ENCODE measurements around the gene S100P. TPM values are rescaled to one million over a fixed set of nuclear protein-coding genes. Genes with fewer than 3 reads are reported as not detected.

S100P gene
- total RNA-seq, 1 experiment from 2014 or later = 365 TPM

GRCh38 chr4:6727943-6728250, 34.2 kb downstream of the S100P start:
- Mint-ChIP-seq H3K4me1 (ENCODE audit: low read depth, unreplicated experiment) (no peaks in the 10 kb centered on the region), H3K36me3 (ENCODE audit: insufficient read depth, unreplicated experiment) (peaks cover 5% of the 10 kb centered on the region), H3K27ac (ENCODE audit: unreplicated experiment) (no peak overlapping the region), H3K9me3 (ENCODE audit: low read depth, unreplicated experiment) (no peaks in the 10 kb centered on the region), H3K4me3 (ENCODE audit: low read depth, unreplicated experiment) (no peak overlapping the region), H3K27me3 (ENCODE audit: unreplicated experiment) (no peaks in the 10 kb centered on the region)
- intact Hi-C loops (cut with micrococcal nuclease; ENCODE audit: unreplicated experiment) = loop anchor here (10.0 kb wide), 1 partner anchor 77 kb away; no protein-coding TSS in a partner anchor
- no TSS peak for BruUV-seq (replicated peaks)
- TF ChIP-seq CTCF (IDR thresholded peaks at IDR 0.05; ENCODE audit: unreplicated experiment) = no peak
- CTCF ChIA-PET = no interaction called here
- DNase-seq = no peak

- peaks cover 5% of the 10 kb centered on the region for H3K36me3 Mint-ChIP-seq (ENCODE audit: insufficient read depth, unreplicated experiment)
- no TSS peak for BruUV-seq (replicated peaks)
- no peak for DNase-seq
- no peaks in the 10 kb centered on the region for H3K4me1 Mint-ChIP-seq (ENCODE audit: low read depth, unreplicated experiment)
- intact Hi-C loops (cut with micrococcal nuclease; ENCODE audit: unreplicated experiment) = loop anchor here (10.0 kb wide), 1 partner anchor 76 kb away; no protein-coding TSS in a partner anchor
- CTCF ChIA-PET = no interaction called here
- H3K9me3 Mint-ChIP-seq (ENCODE audit: low read depth, unreplicated experiment) = no peaks in the 10 kb centered on the region
- no peak overlapping the region for H3K27ac Mint-ChIP-seq (ENCODE audit: unreplicated experiment)
- H3K27me3 Mint-ChIP-seq (ENCODE audit: unreplicated experiment) = no peaks in the 10 kb centered on the region
- H3K4me3 Mint-ChIP-seq (ENCODE audit: low read depth, unreplicated experiment) = no peak overlapping the region
- no peak for TF ChIP-seq CTCF (IDR thresholded peaks at IDR 0.05; ENCODE audit: unreplicated experiment)
Observed at GRCh38 chr4:6728320-6729029, 34.8 kb downstream of the S100P start.

GRCh38 chr4:6730603-6731317, 37.1 kb downstream of the S100P start:
- intact Hi-C loops (cut with micrococcal nuclease; ENCODE audit: unreplicated experiment) = no loop called here
- CTCF ChIA-PET = no interaction called here
- Mint-ChIP-seq H3K4me1 (ENCODE audit: low read depth, unreplicated experiment) (no peaks in the 10 kb centered on the region), H3K4me3 (ENCODE audit: low read depth, unreplicated experiment) (no peak overlapping the region), H3K27me3 (ENCODE audit: unreplicated experiment) (no peaks in the 10 kb centered on the region), H3K27ac (ENCODE audit: unreplicated experiment) (no peak overlapping the region), H3K36me3 (ENCODE audit: insufficient read depth, unreplicated experiment) (peaks cover 5% of the 10 kb centered on the region), H3K9me3 (ENCODE audit: low read depth, unreplicated experiment) (no peaks in the 10 kb centered on the region)
- no peak for TF ChIP-seq CTCF (IDR thresholded peaks at IDR 0.05; ENCODE audit: unreplicated experiment)
- no TSS peak for BruUV-seq (replicated peaks)
- no peak for DNase-seq

GRCh38 chr4:6731318-6731675, 37.6 kb downstream of the S100P start:
- H3K4me1 Mint-ChIP-seq (ENCODE audit: low read depth, unreplicated experiment) = no peaks in the 10 kb centered on the region
- no peak overlapping the region for H3K4me3 Mint-ChIP-seq (ENCODE audit: low read depth, unreplicated experiment)
- TF ChIP-seq CTCF (IDR thresholded peaks at IDR 0.05; ENCODE audit: unreplicated experiment) = no peak
- intact Hi-C loops (cut with micrococcal nuclease; ENCODE audit: unreplicated experiment) = no loop called here
- CTCF ChIA-PET = no interaction called here
- DNase-seq = no peak
- H3K27me3 Mint-ChIP-seq (ENCODE audit: unreplicated experiment) = no peaks in the 10 kb centered on the region
- BruUV-seq (replicated peaks) = no TSS peak
- H3K36me3 Mint-ChIP-seq (ENCODE audit: insufficient read depth, unreplicated experiment) = peaks cover 5% of the 10 kb centered on the region
- H3K9me3 Mint-ChIP-seq (ENCODE audit: low read depth, unreplicated experiment) = no peaks in the 10 kb centered on the region
- no peak overlapping the region for H3K27ac Mint-ChIP-seq (ENCODE audit: unreplicated experiment)

Data from Calu3 (cell line).